AG20443 (cell line): ENCODE measurements around the gene CNNM3.
"Not testable (repeated sequence)": the region's sequence is repeated elsewhere in the genome, so short reads cannot be mapped to it uniquely, and the experiment has no call there.

Source experiments
- DNase-seq: peaks from one replicate; pipeline ENCODE4 v3.0.0; 2012; ENCODE audit warnings: low spot score, mixed read lengths

CNNM3 gene

GRCh38 chr2:96839875-96840850, 24.1 kb downstream of the CNNM3 start:
- DNase-seq: no peak

GRCh38 chr2:96841701-96842495, 25.8 kb downstream of the CNNM3 start:
- DNase-seq: no peak

GRCh38 chr2:96842600-96842999, 26.5 kb downstream of the CNNM3 start:
- DNase-seq: no peak

GRCh38 chr2:96843538-96844268, 27.6 kb downstream of the CNNM3 start, which contains the start of gene ANKRD23:
ANKRD23 (minus strand) TSS chr2:96844021; CDS start chr2:96843992, 29 bp downstream.
- no peak for DNase-seq

- DNase-seq: no peak
Observed at GRCh38 chr2:96844405-96844808, 28.3 kb downstream of the CNNM3 start.

- no peak for DNase-seq
Observed at GRCh38 chr2:96846825-96847224, 30.8 kb downstream of the CNNM3 start.

- no peak for DNase-seq
Observed at GRCh38 chr2:96847586-96847985, 31.5 kb downstream of the CNNM3 start.

- DNase-seq: no peak
Observed at GRCh38 chr2:96848264-96848663, 32.2 kb downstream of the CNNM3 start.

- no peak for DNase-seq
Observed at GRCh38 chr2:96852667-96853066, 36.6 kb downstream of the CNNM3 start.

- DNase-seq: no peak
Observed at GRCh38 chr2:96853321-96853720, 37.3 kb downstream of the CNNM3 start.

GRCh38 chr2:96856776-96857666, 41.0 kb downstream of the CNNM3 start:
- no peak for DNase-seq

GRCh38 chr2:96857667-96858372, 41.8 kb downstream of the CNNM3 start, which contains the start of gene ANKRD39:
ANKRD39 (minus strand) TSS chr2:96858016; CDS start chr2:96857987, 29 bp downstream.
- DNase-seq: peak; percentile 99

GRCh38 chr2:96859099-96859649, 43.1 kb downstream of the CNNM3 start:
- no peak for DNase-seq

- DNase-seq: no peak
Observed at GRCh38 chr2:96859681-96860064, 43.6 kb downstream of the CNNM3 start.

- no peak for DNase-seq
Observed at GRCh38 chr2:96860065-96861029, 44.3 kb downstream of the CNNM3 start.

- no peak for DNase-seq
Observed at GRCh38 chr2:96861074-96861473, 45.0 kb downstream of the CNNM3 start.

- not testable (repeated sequence) for DNase-seq
Observed at GRCh38 chr2:96863056-96863455, 47.0 kb downstream of the CNNM3 start.

- no peak for DNase-seq
Observed at GRCh38 chr2:96863575-96864342, 47.7 kb downstream of the CNNM3 start.
